ENCODE measurements around the gene SBNO1. TPM values are rescaled to one million over a fixed set of nuclear protein-coding genes. Genes with fewer than 3 reads are reported as not detected.
A peak's percentile ranks its signal among the peaks of the same experiment; 100 is the strongest.

The SBNO1 gene
- total and polyA plus RNA-seq, 8 donors, result 3.4 to 35.6 (median 9.9) TPM

DNA sequence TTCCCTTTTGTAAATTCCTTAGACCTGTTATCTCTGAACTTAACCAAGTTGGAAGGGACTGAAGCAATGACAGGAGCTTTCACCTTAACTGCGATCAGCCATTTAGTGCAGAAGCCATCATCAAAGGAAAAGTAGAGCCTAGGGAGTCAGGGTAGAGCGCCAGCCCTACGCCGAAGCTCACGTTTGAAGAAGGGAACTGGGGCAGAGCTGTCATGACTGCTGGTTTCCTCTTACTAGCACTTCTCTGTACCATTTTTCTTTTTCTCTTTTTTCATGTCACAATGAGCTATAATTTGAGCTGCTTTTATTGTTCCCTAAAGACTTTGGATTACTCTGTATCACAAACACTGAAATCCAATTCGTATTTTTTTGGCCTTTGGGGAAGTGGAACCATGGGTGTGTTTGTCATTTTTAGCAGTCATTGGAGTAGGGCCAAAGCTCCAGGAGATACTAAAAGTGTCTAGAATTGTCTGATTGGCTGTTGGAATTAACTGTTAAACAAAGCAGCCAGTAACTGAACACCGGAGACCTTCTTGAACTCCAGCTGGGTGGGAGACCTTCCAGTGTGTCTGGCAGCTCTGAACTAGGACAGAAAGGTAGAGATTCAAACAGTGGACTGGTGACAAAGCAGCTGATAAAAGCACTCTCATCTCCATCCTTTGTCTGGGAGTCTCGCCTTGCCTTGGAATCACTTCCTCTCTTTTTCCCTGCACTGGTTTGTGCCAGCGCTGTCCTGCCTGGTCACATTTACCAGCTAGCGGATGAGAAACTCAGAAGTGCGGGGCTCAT lies 122.3 kb downstream of the SBNO1 start:
- Histone ChIP-seq H3K4me3 (no peak overlapping the region), H3K9me3 (no peaks in the 10 kb centered on the region), H3K36me3 (peaks cover 0 to 20% (median 10%) of the 10 kb centered on the region in 4 donors), H3K27me3 (no peaks in the 10 kb centered on the region), H3K4me1 (peaks cover 1 to 45% (median 25%) of the 10 kb centered on the region in 4 donors), H3K27ac (peak overlapping the region in 2 of 5 donors; percentile 38 to 41)
- no peak for TF ChIP-seq POLR2AphosphoS5 (IDR thresholded peaks at IDR 0.05)
- TF ChIP-seq EP300 (IDR thresholded peaks at IDR 0.05), result no peak
- TF ChIP-seq POLR2A (IDR thresholded peaks at IDR 0.05), result no peak
- TF ChIP-seq, protein P1, sequence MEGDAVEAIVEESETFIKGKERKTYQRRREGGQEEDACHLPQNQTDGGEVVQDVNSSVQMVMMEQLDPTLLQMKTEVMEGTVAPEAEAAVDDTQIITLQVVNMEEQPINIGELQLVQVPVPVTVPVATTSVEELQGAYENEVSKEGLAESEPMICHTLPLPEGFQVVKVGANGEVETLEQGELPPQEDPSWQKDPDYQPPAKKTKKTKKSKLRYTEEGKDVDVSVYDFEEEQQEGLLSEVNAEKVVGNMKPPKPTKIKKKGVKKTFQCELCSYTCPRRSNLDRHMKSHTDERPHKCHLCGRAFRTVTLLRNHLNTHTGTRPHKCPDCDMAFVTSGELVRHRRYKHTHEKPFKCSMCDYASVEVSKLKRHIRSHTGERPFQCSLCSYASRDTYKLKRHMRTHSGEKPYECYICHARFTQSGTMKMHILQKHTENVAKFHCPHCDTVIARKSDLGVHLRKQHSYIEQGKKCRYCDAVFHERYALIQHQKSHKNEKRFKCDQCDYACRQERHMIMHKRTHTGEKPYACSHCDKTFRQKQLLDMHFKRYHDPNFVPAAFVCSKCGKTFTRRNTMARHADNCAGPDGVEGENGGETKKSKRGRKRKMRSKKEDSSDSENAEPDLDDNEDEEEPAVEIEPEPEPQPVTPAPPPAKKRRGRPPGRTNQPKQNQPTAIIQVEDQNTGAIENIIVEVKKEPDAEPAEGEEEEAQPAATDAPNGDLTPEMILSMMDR (IDR thresholded peaks at IDR 0.05), result no peak
- WGBS, 5 donors, result 45 to 67% (median 57%) methylated on average over 11 of the region's 11 CpGs
- no peak for DNase-seq
- intact Hi-C loops (cut with DNase I; ENCODE audit: low total_unique reads), result no loop called here

Small RNAs within 50 kb of the gene (small RNA-seq; reads per million reads assigned to genes)
- gene RF00019 (0 reads per million in 4 donors), gene RNA5SP375 (0 to 0.49 (median 0.36) reads per million in 4 donors)

Other genes with a start within 250 kb of the SBNO1 start
- 10 to 100 TPM in 3 of 5 donors, 1 to 10 TPM in 2; 5.2 to 28.1 (median 13.4) TPM for gene PITPNM2, start 213.8 kb downstream of the SBNO1 start, total RNA-seq
- 1 to 10 TPM; 1.8 to 5.9 (median 4.6) TPM for gene PITPNM2, start 213.8 kb downstream of the SBNO1 start, polyA plus RNA-seq
- gene MPHOSPH9, start 131.7 kb downstream of the SBNO1 start, total RNA-seq, result 100 to 1,000 TPM in 2 of 5 donors, 10 to 100 TPM in 3; 44.6 to 288 (median 57.3) TPM
- gene MPHOSPH9, start 131.7 kb downstream of the SBNO1 start, polyA plus RNA-seq, result 1 to 10 TPM; 4.9 to 6.0 (median 5.7) TPM
- 10 to 100 TPM in 2 of 5 donors, 1 to 10 TPM in 2, not detected in 1; 3.1 to 20.0 (median 9.9) TPM for gene MTRFR, start 131.4 kb downstream of the SBNO1 start, total RNA-seq
- gene MTRFR, start 131.4 kb downstream of the SBNO1 start, polyA plus RNA-seq, result 10 to 100 TPM in 1 of 3 donors, 1 to 10 TPM in 2; 7.6 to 13.7 (median 9.5) TPM
- 100 to 1,000 TPM in 2 of 5 donors, 10 to 100 TPM in 3; 38.5 to 227 (median 77.5) TPM for gene CDK2AP1, start 93.0 kb downstream of the SBNO1 start, total RNA-seq
- 100 to 1,000 TPM; 115 to 249 (median 154) TPM for gene CDK2AP1, start 93.0 kb downstream of the SBNO1 start, polyA plus RNA-seq
- 10 to 100 TPM; 22.8 to 64.6 (median 46.1) TPM for gene KMT5A, start 19.3 kb upstream of the SBNO1 start, total RNA-seq
- 10 to 100 TPM; 16.5 to 20.4 (median 16.6) TPM for gene KMT5A, start 19.3 kb upstream of the SBNO1 start, polyA plus RNA-seq
- gene RILPL2, start 71.8 kb upstream of the SBNO1 start, total RNA-seq, result 1 to 10 TPM; 2.0 to 5.3 (median 3.8) TPM
- 1 to 10 TPM; 4.6 to 5.9 (median 5.5) TPM for gene RILPL2, start 71.8 kb upstream of the SBNO1 start, polyA plus RNA-seq
- gene SNRNP35, start 93.3 kb upstream of the SBNO1 start, total RNA-seq, result 10 to 100 TPM in 4 of 5 donors, 1 to 10 TPM in 1; 5.8 to 55.0 (median 22.8) TPM
- gene SNRNP35, start 93.3 kb upstream of the SBNO1 start, polyA plus RNA-seq, result 10 to 100 TPM; 34.1 to 47.3 (median 45.8) TPM
- gene RILPL1, start 168.9 kb upstream of the SBNO1 start, total RNA-seq, result 10 to 100 TPM in 3 of 5 donors, 1 to 10 TPM in 2; 2.7 to 42.3 (median 13.9) TPM
- gene RILPL1, start 168.9 kb upstream of the SBNO1 start, polyA plus RNA-seq, result 1 to 10 TPM; 3.8 to 9.3 (median 4.9) TPM
- gene TMED2, start 219.7 kb upstream of the SBNO1 start, total RNA-seq, result 100 to 1,000 TPM in 3 of 5 donors, 10 to 100 TPM in 2; 66.5 to 463 (median 125) TPM
- 10 to 100 TPM; 60.1 to 77.3 (median 63.1) TPM for gene TMED2, start 219.7 kb upstream of the SBNO1 start, polyA plus RNA-seq
- 10 to 100 TPM; 18.5 to 78.2 (median 20.4) TPM for gene DDX55, start 237.3 kb upstream of the SBNO1 start, total RNA-seq
- 10 to 100 TPM in 2 of 3 donors, 1 to 10 TPM in 1; 7.5 to 17.6 (median 10.9) TPM for gene DDX55, start 237.3 kb upstream of the SBNO1 start, polyA plus RNA-seq